Muscle layer of duodenum (tissue), 2 donors: ENCODE measurements around the gene ALG6.

Source experiments
- H3K27ac ChIP-seq: one replicate; pipeline ENCODE4 v1.7.0; 2013; ENCODE audit warnings: mild to moderate bottlenecking, low read length
- H3K27me3 ChIP-seq: one replicate; pipeline ENCODE4 v1.7.0; 2013; ENCODE audit warnings: low read depth, mild to moderate bottlenecking, control low read depth, low read length
- H3K36me3 ChIP-seq, 2 donors: one replicate each; pipeline ENCODE4 v1.7.0; 2013; ENCODE audit warnings: low read length in 2 of 2, control low read depth in 1 of 2, mild to moderate bottlenecking in 1 of 2; ENCODE audit not compliant: insufficient read depth in 2 of 2, control insufficient read depth in 1 of 2
- H3K4me1 ChIP-seq, 2 donors: one replicate each; pipeline ENCODE4 v1.7.0; 2013; ENCODE audit warnings: low read length in 2 of 2, mild to moderate bottlenecking in 2 of 2, control low read depth in 1 of 2, moderate library complexity in 1 of 2; ENCODE audit not compliant: insufficient read depth in 2 of 2, control insufficient read depth in 1 of 2
- H3K4me3 ChIP-seq, 2 donors: one replicate each; pipeline ENCODE4 v1.7.0; 2013; ENCODE audit warnings: low read length in 2 of 2, low read depth in 1 of 2, mild to moderate bottlenecking in 1 of 2
- H3K9me3 ChIP-seq, 2 donors: one replicate each; pipeline ENCODE4 v1.7.0; 2013; ENCODE audit warnings: low read length in 2 of 2, control low read depth in 1 of 2, mild to moderate bottlenecking in 1 of 2; ENCODE audit not compliant: control insufficient read depth in 1 of 2
- donor health status: healthy.

Gene ALG6

DNA sequence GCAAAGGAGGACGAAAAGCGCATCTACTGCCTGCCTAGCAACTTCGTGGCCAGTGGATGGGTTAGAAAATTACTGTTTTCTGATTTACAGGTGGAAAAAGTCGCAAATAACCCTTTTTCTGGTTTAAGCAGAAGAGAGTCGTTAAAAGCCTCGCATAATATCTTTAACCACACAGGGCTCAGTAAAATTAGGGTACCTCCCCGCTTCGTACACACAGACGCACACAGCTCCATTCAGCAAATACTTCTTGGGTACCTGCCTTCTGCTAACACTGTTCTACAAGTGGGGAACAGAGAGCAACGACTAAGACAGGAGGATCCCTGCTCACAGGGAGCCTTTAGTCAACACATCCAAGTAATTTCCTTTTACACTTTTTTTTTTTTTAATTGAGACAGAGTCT is 704 bp downstream of the ALG6 start:
- Histone ChIP-seq H3K4me3 (peak overlapping the region; percentile 91 to 92), H3K4me1 (peaks cover 5 to 13% of the 10 kb centered on the region in 2 donors), H3K36me3 (no peaks in the 10 kb centered on the region), H3K9me3 (no peaks in the 10 kb centered on the region), H3K27ac (peak overlapping the region; percentile 45), H3K27me3 (no peaks in the 10 kb centered on the region)

GRCh38 chr1:63379583-63379982 is 12.2 kb downstream of the ALG6 start:
- Histone ChIP-seq H3K27me3 (no peaks in the 10 kb centered on the region), H3K27ac (no peak overlapping the region), H3K4me1 (no peaks in the 10 kb centered on the region), H3K4me3 (no peak overlapping the region), H3K9me3 (no peaks in the 10 kb centered on the region), H3K36me3 (no peaks in the 10 kb centered on the region)

GRCh38 chr1:63381741-63382140 is 14.3 kb downstream of the ALG6 start:
- Histone ChIP-seq H3K36me3 (no peaks in the 10 kb centered on the region), H3K4me3 (no peak overlapping the region), H3K27ac (no peak overlapping the region), H3K4me1 (no peaks in the 10 kb centered on the region), H3K9me3 (no peaks in the 10 kb centered on the region), H3K27me3 (no peaks in the 10 kb centered on the region)

DNA sequence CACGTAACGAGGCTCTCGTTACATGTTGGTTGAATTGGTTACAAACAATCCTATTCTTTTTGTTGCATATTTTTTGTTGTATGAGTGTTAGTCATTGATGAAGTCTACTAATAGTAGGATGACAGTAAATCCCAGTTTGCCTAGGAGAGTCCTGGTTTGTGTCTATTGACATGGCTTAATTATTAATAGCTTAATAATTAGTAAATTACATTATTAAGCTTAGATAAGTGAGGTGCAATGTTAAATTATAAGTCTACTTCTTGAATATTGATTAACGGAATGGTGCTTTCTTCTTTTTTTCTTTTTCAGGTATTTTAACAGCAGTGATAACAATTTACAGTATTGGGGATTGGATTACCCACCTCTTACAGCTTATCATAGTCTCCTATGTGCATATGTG is 34.5 kb downstream of the ALG6 start:
- no peaks in the 10 kb centered on the region for H3K27me3 ChIP-seq
- H3K4me1 ChIP-seq, result no peaks in the 10 kb centered on the region
- no peak overlapping the region for H3K27ac ChIP-seq
- H3K9me3 ChIP-seq, result no peaks in the 10 kb centered on the region
- peaks cover 4 to 23% of the 10 kb centered on the region in 2 donors for H3K36me3 ChIP-seq
- H3K4me3 ChIP-seq, result no peak overlapping the region

- no peaks in the 10 kb centered on the region for H3K9me3 ChIP-seq
- H3K27ac ChIP-seq, result no peak overlapping the region
- H3K36me3 ChIP-seq, result peaks cover 4 to 17% of the 10 kb centered on the region in 2 donors
- H3K4me1 ChIP-seq, result no peaks in the 10 kb centered on the region
- no peaks in the 10 kb centered on the region for H3K27me3 ChIP-seq
- H3K4me3 ChIP-seq, result no peak overlapping the region
These were observed 36.0 kb downstream of the ALG6 start for GRCh38 chr1:63403386-63403785.

DNA sequence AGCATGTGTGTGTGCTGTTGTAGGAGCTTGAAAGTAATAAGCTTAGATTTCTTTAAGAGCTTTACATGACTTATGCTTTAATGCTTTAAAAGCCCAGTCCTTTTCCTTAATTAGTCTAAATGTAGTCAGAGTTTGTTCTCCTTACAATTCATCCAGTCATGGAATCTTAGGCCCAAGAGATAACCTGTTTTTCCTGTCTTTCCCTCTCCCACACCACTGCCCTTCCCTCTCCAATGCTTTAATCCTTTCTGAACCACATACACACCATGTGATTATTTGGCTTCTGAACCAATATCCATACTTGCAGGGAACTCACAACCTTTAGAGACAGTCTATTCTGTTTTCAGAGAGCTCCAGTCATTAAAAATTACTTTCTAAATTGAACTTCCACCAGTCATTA is 37.6 kb downstream of the ALG6 start:
- H3K4me3 ChIP-seq, result no peak overlapping the region
- H3K9me3 ChIP-seq, result no peaks in the 10 kb centered on the region
- H3K36me3 ChIP-seq, result peaks cover 0 to 10% of the 10 kb centered on the region in 2 donors
- H3K27me3 ChIP-seq, result no peaks in the 10 kb centered on the region
- H3K27ac ChIP-seq, result no peak overlapping the region
- no peaks in the 10 kb centered on the region for H3K4me1 ChIP-seq

DNA sequence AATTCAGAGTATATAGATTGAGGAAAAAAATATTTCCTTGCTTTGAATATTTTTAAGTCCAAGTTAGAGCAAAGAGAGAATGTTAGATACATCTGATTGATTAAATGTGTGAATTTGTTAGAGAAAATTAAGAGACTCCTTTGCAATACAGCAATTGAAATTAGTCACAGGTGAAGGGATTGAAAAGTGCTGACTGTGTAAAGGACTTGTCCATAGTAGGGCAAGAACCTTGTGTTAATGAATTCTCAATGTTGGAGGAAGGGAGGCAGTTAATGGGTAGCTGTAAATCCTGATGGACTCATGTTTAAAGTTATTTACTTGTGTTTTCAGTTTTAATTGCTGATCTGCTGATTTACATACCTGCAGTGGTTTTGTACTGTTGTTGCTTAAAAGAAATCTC is 38.6 kb downstream of the ALG6 start:
- H3K4me3 ChIP-seq, result no peak overlapping the region
- H3K36me3 ChIP-seq, result peaks cover 0 to 10% of the 10 kb centered on the region in 2 donors
- H3K9me3 ChIP-seq, result no peaks in the 10 kb centered on the region
- H3K27ac ChIP-seq, result no peak overlapping the region
- H3K27me3 ChIP-seq, result no peaks in the 10 kb centered on the region
- H3K4me1 ChIP-seq, result no peaks in the 10 kb centered on the region

- no peaks in the 10 kb centered on the region for H3K4me1 ChIP-seq
- no peaks in the 10 kb centered on the region for H3K27me3 ChIP-seq
- H3K36me3 ChIP-seq, result peaks cover 0 to 13% of the 10 kb centered on the region in 2 donors
- H3K27ac ChIP-seq, result no peak overlapping the region
- no peak overlapping the region for H3K4me3 ChIP-seq
- no peaks in the 10 kb centered on the region for H3K9me3 ChIP-seq
These were observed 39.6 kb downstream of the ALG6 start for GRCh38 chr1:63407002-63407401.

DNA sequence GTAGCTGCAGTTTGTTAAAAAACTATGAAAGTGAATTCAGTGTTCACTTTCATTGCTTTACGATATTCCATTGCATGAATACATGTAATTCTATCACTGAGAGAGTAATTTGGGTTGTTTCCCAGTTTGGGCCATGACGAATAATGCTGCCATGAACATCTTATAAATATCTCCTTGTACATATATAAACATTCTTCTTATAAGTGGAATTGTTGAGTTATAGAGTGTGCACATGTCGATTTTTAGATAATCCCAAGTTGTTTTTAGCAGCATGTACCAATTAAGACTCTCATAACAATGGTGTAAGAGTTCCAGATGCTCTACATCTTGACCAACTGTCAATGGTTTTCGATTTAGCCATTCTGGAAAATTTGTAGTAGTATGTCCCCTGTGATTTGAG is 40.9 kb downstream of the ALG6 start:
- peaks cover 0 to 13% of the 10 kb centered on the region in 2 donors for H3K36me3 ChIP-seq
- no peaks in the 10 kb centered on the region for H3K27me3 ChIP-seq
- H3K27ac ChIP-seq, result no peak overlapping the region
- no peaks in the 10 kb centered on the region for H3K4me1 ChIP-seq
- H3K9me3 ChIP-seq, result no peaks in the 10 kb centered on the region
- H3K4me3 ChIP-seq, result no peak overlapping the region

DNA sequence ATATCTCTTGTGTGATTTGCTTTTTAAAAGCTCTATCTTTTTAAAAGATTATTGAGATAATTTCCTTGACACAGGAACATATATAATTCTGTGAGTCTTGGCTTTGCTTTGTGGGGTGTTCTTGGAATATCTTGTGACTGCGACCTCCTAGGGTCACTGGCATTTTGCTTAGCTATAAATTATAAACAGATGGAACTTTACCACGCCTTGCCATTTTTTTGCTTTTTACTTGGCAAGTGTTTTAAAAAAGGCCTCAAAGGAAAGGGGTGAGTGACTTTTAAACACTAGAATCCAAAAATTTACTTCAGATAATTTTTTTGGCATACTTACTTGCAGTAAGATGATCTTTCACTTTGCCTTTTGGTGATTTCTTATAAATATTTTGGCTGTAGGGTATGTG is 43.6 kb downstream of the ALG6 start:
- H3K4me1 ChIP-seq, result no peaks in the 10 kb centered on the region
- H3K9me3 ChIP-seq, result no peaks in the 10 kb centered on the region
- no peaks in the 10 kb centered on the region for H3K27me3 ChIP-seq
- H3K27ac ChIP-seq, result no peak overlapping the region
- no peak overlapping the region for H3K4me3 ChIP-seq
- peaks cover 0 to 10% of the 10 kb centered on the region in 2 donors for H3K36me3 ChIP-seq

GRCh38 chr1:63413394-63413793 is 46.0 kb downstream of the ALG6 start:
- Histone ChIP-seq H3K4me3 (no peak overlapping the region), H3K9me3 (no peaks in the 10 kb centered on the region), H3K27me3 (no peaks in the 10 kb centered on the region), H3K4me1 (no peaks in the 10 kb centered on the region), H3K27ac (no peak overlapping the region), H3K36me3 (peaks cover 0 to 8% of the 10 kb centered on the region in 2 donors)

GRCh38 chr1:63414691-63415365 is 47.4 kb downstream of the ALG6 start:
- peaks cover 2 to 12% of the 10 kb centered on the region in 2 donors for H3K36me3 ChIP-seq
- no peak overlapping the region for H3K27ac ChIP-seq

More at GRCh38 chr1:63414691-63415365, 47.4 kb downstream of the ALG6 start:
- Histone ChIP-seq H3K4me3 (no peak overlapping the region), H3K27me3 (no peaks in the 10 kb centered on the region), H3K4me1 (no peaks in the 10 kb centered on the region), H3K9me3 (no peaks in the 10 kb centered on the region)
